ENCODE results near the gene TYW1. TPM values are rescaled to one million over a fixed set of nuclear protein-coding genes. Genes with fewer than 3 reads are reported as not detected.

TYW1 gene
- polyA plus RNA-seq (2012; ENCODE audit: low read depth, missing spikeins), result 11.0 TPM

- TF ChIP-seq POLR2A (IDR thresholded peaks at IDR 0.05; ENCODE audit: low read depth, low read length), result peak; percentile 87
- peak; percentile 47; the same call in 1 of the 2 replicates for TF ChIP-seq TAF1 (IDR thresholded peaks at IDR 0.05; ENCODE audit: low read depth, low read length)
- peak; percentile 70 for TF ChIP-seq POLR2AphosphoS5 (IDR thresholded peaks at IDR 0.05; ENCODE audit: low read depth, low read length)
- FAIRE-seq (peak; percentile 91), DNase-seq (ENCODE audit: insufficient read length, low spot score) (peak; percentile 35)
Observed at GRCh38 chr7:66996444-66997191, at the start of gene TYW1. TYW1 (plus strand) TSS chr7:66996833; CDS start chr7:66996979, 146 bp downstream.

GRCh38 chr7:66948480-66949109, 48.0 kb upstream of the TYW1 start:
- no peak for FAIRE-seq
- TF ChIP-seq SPI1 (IDR thresholded peaks at IDR 0.05; ENCODE audit: low read depth, low read length) (no peak), PAX5 (IDR thresholded peaks at IDR 0.05; ENCODE audit: insufficient read depth, low read length, severe bottlenecking) (no peak), POU2F2 (IDR thresholded peaks at IDR 0.05; ENCODE audit: low read depth, low read length) (no peak), POLR2A (IDR thresholded peaks at IDR 0.05; ENCODE audit: low read depth, low read length) (no peak), TAF1 (IDR thresholded peaks at IDR 0.05; ENCODE audit: low read depth, low read length) (no peak), POLR2AphosphoS5 (IDR thresholded peaks at IDR 0.05; ENCODE audit: low read depth, low read length) (no peak)
- no peak for DNase-seq (ENCODE audit: insufficient read length, low spot score)

- DNase-seq (ENCODE audit: insufficient read length, low spot score), result no peak
- no peak for FAIRE-seq
Observed at GRCh38 chr7:66950311-66950710, 46.3 kb upstream of the TYW1 start.

DNA sequence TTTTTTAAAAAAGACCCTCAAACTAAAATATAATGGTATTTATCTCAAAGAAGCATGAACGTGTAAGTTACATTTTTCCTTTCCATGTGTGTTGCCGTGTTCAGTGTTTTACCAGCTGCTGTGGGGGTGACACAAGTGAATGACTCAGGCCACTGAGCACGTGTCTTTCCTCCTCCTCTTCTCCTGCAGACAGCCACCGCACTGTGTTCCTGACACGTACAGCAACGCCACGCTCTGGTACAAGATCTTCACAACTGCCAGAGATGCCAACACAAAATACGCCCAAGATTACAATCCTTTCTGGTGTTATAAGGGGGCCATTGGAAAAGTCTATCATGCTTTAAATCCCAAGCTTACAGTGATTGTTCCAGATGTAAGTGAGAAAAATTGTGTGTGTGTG, 45.9 kb upstream of the TYW1 start:
- no peak for FAIRE-seq
- no peak for DNase-seq (ENCODE audit: insufficient read length, low spot score)
- no peak for TF ChIP-seq POU2F2 (IDR thresholded peaks at IDR 0.05; ENCODE audit: low read depth, low read length)
- TF ChIP-seq POLR2A (IDR thresholded peaks at IDR 0.05; ENCODE audit: low read depth, low read length), result no peak
- TF ChIP-seq SPI1 (IDR thresholded peaks at IDR 0.05; ENCODE audit: low read depth, low read length), result no peak
- no peak for TF ChIP-seq POLR2AphosphoS5 (IDR thresholded peaks at IDR 0.05; ENCODE audit: low read depth, low read length)

More at GRCh38 chr7:66950311-66950710, 46.3 kb upstream of the TYW1 start:
- TF ChIP-seq POU2F2 (IDR thresholded peaks at IDR 0.05; ENCODE audit: low read depth, low read length) (no peak), POLR2AphosphoS5 (IDR thresholded peaks at IDR 0.05; ENCODE audit: low read depth, low read length) (no peak), POLR2A (IDR thresholded peaks at IDR 0.05; ENCODE audit: low read depth, low read length) (no peak), PAX5 (IDR thresholded peaks at IDR 0.05; ENCODE audit: insufficient read depth, low read length, severe bottlenecking) (no peak), TAF1 (IDR thresholded peaks at IDR 0.05; ENCODE audit: low read depth, low read length) (no peak)

DNA sequence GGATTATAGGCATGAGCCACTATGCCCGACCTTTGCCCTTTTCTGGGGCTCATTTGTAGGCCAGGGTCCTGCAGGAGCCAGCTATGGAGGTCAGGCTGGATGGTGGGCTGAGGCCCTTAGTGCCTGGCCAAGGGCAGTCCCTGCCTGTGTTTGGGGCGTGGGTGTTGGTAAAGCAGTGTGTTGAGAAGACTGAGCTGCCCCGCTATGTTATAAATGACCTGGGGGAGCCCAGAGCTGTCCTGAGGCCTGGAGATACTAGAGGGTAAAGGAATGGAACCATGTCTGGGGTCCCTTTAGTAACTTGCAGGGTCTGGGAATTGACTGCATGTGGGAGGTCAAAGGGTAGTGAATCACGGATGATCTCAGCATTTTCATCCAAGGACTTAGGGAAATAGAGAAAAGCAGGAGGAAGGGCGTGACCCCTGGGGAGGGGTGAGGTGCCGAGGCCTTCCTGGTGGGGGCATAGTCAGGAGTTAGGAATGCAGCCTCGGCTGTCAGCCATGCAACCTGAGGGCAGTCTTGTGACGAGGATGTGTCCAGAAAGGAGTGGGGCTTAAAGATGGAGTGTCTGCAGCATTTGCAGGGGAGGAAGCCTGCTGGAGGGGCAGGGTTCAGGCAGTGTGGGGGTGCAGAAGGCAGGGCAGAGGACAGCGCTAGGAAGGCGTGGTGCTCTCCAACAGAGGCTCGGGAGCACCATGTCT, 44.1 kb upstream of the TYW1 start:
- no peak for DNase-seq (ENCODE audit: insufficient read length, low spot score)
- FAIRE-seq, result no peak
- TF ChIP-seq SPI1 (IDR thresholded peaks at IDR 0.05; ENCODE audit: low read depth, low read length) (no peak), PAX5 (IDR thresholded peaks at IDR 0.05; ENCODE audit: insufficient read depth, low read length, severe bottlenecking) (no peak), TAF1 (IDR thresholded peaks at IDR 0.05; ENCODE audit: low read depth, low read length) (no peak), POU2F2 (IDR thresholded peaks at IDR 0.05; ENCODE audit: low read depth, low read length) (no peak), POLR2A (IDR thresholded peaks at IDR 0.05; ENCODE audit: low read depth, low read length) (no peak), POLR2AphosphoS5 (IDR thresholded peaks at IDR 0.05; ENCODE audit: low read depth, low read length) (no peak)

DNA sequence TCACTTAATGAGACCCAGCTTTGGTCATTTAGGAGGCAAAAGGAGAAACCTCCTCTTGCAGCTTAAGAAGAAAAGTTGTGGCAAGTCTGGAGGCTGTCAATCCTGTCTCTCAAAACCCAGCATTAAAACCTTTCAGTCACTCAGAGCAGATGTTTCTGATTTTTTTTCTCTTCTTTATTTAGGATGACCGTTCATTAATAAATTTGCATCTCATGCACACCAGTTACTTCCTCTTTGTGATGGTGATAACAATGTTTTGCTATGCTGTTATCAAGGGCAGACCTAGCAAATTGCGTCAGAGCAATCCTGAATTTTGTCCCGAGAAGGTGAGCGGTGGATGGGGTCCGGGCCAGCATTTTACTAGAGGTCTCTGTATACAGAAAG, 43.6 kb upstream of the TYW1 start:
- FAIRE-seq (no peak), DNase-seq (ENCODE audit: insufficient read length, low spot score) (no peak)
- TF ChIP-seq POU2F2 (IDR thresholded peaks at IDR 0.05; ENCODE audit: low read depth, low read length) (no peak), POLR2AphosphoS5 (IDR thresholded peaks at IDR 0.05; ENCODE audit: low read depth, low read length) (no peak), TAF1 (IDR thresholded peaks at IDR 0.05; ENCODE audit: low read depth, low read length) (no peak), PAX5 (IDR thresholded peaks at IDR 0.05; ENCODE audit: insufficient read depth, low read length, severe bottlenecking) (no peak), POLR2A (IDR thresholded peaks at IDR 0.05; ENCODE audit: low read depth, low read length) (no peak), SPI1 (IDR thresholded peaks at IDR 0.05; ENCODE audit: low read depth, low read length) (no peak)

DNA sequence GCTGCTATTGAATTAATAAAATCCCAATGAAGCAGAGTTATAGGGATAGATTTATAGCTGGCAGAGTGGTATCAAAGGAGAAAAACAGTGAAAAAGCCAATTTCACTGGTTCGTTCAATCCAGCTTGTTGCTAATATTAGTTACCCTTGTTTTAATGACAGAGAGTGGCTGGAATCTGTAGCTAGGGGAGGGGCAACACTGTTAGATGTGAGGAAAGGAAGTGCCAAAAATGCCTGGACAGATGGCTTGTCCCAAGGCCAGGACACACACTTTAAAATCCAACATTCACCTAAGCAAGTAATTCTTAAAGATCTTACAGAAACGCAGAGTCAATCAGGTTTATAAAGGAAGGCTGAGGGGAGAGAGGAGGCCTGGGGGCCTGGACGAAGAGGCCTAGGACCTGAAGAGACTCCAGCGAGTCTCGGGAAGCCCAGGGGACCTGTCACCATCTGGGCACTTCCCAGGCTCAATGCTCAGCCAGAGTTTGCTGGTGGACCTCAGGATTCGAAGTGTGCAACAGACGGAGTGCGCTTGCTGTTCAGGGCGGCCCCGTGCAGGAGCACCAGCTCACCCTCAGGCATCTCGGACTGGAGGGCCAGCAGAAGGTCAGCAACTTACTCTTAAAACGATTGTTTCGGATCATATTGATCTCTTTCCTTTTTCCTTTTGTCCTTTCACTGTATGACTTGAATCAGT, 38.9 kb upstream of the TYW1 start:
- DNase-seq (ENCODE audit: insufficient read length, low spot score) (no peak), FAIRE-seq (no peak)
- TF ChIP-seq POLR2AphosphoS5 (IDR thresholded peaks at IDR 0.05; ENCODE audit: low read depth, low read length) (peak; percentile 38; the same call in 1 of the 2 replicates), SPI1 (IDR thresholded peaks at IDR 0.05; ENCODE audit: low read depth, low read length) (no peak), TAF1 (IDR thresholded peaks at IDR 0.05; ENCODE audit: low read depth, low read length) (no peak), POLR2A (IDR thresholded peaks at IDR 0.05; ENCODE audit: low read depth, low read length) (peak; percentile 44; the same call in 1 of the 2 replicates)

- FAIRE-seq, result no peak
- no peak for DNase-seq (ENCODE audit: insufficient read length, low spot score)
- no peak for TF ChIP-seq SPI1 (IDR thresholded peaks at IDR 0.05; ENCODE audit: low read depth, low read length)
- no peak for TF ChIP-seq PAX5 (IDR thresholded peaks at IDR 0.05; ENCODE audit: insufficient read depth, low read length, severe bottlenecking)
- no peak for TF ChIP-seq TAF1 (IDR thresholded peaks at IDR 0.05; ENCODE audit: low read depth, low read length)
- no peak for TF ChIP-seq POU2F2 (IDR thresholded peaks at IDR 0.05; ENCODE audit: low read depth, low read length)
- TF ChIP-seq POLR2AphosphoS5 (IDR thresholded peaks at IDR 0.05; ENCODE audit: low read depth, low read length), result no peak
- TF ChIP-seq POLR2A (IDR thresholded peaks at IDR 0.05; ENCODE audit: low read depth, low read length), result no peak; the same call in 1 of the 2 replicates
Observed at GRCh38 chr7:66958538-66959350, 37.9 kb upstream of the TYW1 start.

Data from GM12891 (cell line).